H1 (cell line): Measurements from ENCODE around the gene RALY. TPM values are rescaled to one million over a fixed set of nuclear protein-coding genes. Genes with fewer than 3 reads are reported as not detected.

ENCODE experiments used
- CTCF ChIA-PET: fragments of 300-600 bp; sonication (Branson Sonifier 250); formaldehyde crosslinking; loops from one replicate; lab custom pipeline; 2021; ENCODE audit not compliant: partially characterized antibody; lab: Charles Lee
- POLR2A ChIA-PET: fragments of 300-600 bp; sonication (Branson Sonifier 250); formaldehyde crosslinking; loops from one replicate; lab custom pipeline; 2021; ENCODE audit warnings: inconsistent platforms; ENCODE audit not compliant: partially characterized antibody; lab: Charles Lee
- DNase-seq, 2 experiments: peaks; one replicate each; pipeline versions ENCODE4 v3.0.0 to v3.0.0-alpha.2; 2010 to 2022; ENCODE audit warnings: low spot score in 2 of 2, low read depth in 1 of 2, mixed read lengths in 1 of 2
- FAIRE-seq: peaks from 2 replicates; lab custom pipeline; 2011; peaks lifted over from hg19 to GRCh38; lab: Jason Lieb, UNC
- H2AFZ ChIP-seq: 2 replicates; pipeline ENCODE4 v1.8.1; 2012; ENCODE audit warnings: low read length, inconsistent platforms
- H2AK5ac ChIP-seq: 2 replicates; pipeline ENCODE4 v1.6.1; 2013; ENCODE audit warnings: low read depth, low read length
- H2BK120ac ChIP-seq: replicated peaks from 2 replicates; pipeline ENCODE3; 2013; ENCODE audit warnings: low read depth, low read length, inconsistent platforms
- H2BK12ac ChIP-seq: 2 replicates; pipeline ENCODE4 v1.6.1; 2013; ENCODE audit warnings: low read depth, low read length
- H2BK15ac ChIP-seq: 2 replicates; pipeline ENCODE4 v1.6.1; 2013; ENCODE audit warnings: low read length
- H2BK20ac ChIP-seq: 2 replicates; pipeline ENCODE4 v1.6.1; 2013; ENCODE audit warnings: low read length
- H2BK5ac ChIP-seq: 2 replicates; pipeline ENCODE4 v1.6.1; 2013; ENCODE audit warnings: low read depth, low read length
- H3K14ac ChIP-seq: 2 replicates; pipeline ENCODE4 v1.6.1; 2013; ENCODE audit warnings: inconsistent platforms; ENCODE audit not compliant: insufficient read length
- H3K18ac ChIP-seq: 2 replicates; pipeline ENCODE4 v1.6.1; 2013; ENCODE audit warnings: low read length; ENCODE audit errors: extremely low read depth
- H3K23ac ChIP-seq: 2 replicates; pipeline ENCODE4 v1.6.1; 2013; ENCODE audit warnings: inconsistent platforms; ENCODE audit not compliant: insufficient read length
- H3K23me2 ChIP-seq: 2 replicates; pipeline ENCODE4 v1.6.1; 2013; ENCODE audit warnings: low read depth, low read length
- H3K27ac ChIP-seq: 2 replicates; pipeline ENCODE4 v1.6.1; 2011; ENCODE audit warnings: low read depth, low read length, inconsistent platforms
- H3K27me3 ChIP-seq, 4 experiments: replicated peaks in 1 of 4; 1 replicate in 1 of 4; 2 replicates in 3 of 4; pipeline versions ENCODE4 v1.6.1 to v1.8.1; 2011 to 2013; ENCODE audit warnings: low read length in 3 of 4, mild to moderate bottlenecking in 3 of 4, inconsistent platforms in 2 of 4, mixed read lengths in 2 of 4, moderate library complexity in 1 of 4; ENCODE audit not compliant: control insufficient read depth in 3 of 4, insufficient read depth in 3 of 4; ENCODE audit errors: extremely low read depth in 1 of 4
- H3K36me3 ChIP-seq, 4 experiments: 2 replicates each; pipeline versions ENCODE4 v1.6.1 to v1.8.1; 2011 to 2013; ENCODE audit warnings: mild to moderate bottlenecking in 4 of 4, low read length in 3 of 4, moderate library complexity in 2 of 4, control low read depth in 1 of 4, inconsistent platforms in 1 of 4; ENCODE audit not compliant: insufficient read depth in 4 of 4, control insufficient read depth in 2 of 4
- H3K4ac ChIP-seq: replicated peaks from 2 replicates; pipeline ENCODE3; 2013; ENCODE audit warnings: low read length, low read depth, mixed read lengths, inconsistent platforms; ENCODE audit not compliant: insufficient read length
- H3K4me1 ChIP-seq, 4 experiments: replicated peaks in 1 of 4; 1 replicate in 1 of 4; 2 replicates in 3 of 4; pipeline versions ENCODE4 v1.6.1 to v1.8.1; 2011 to 2013; ENCODE audit warnings: low read length in 3 of 4, inconsistent platforms in 2 of 4, mixed read lengths in 1 of 4; ENCODE audit not compliant: insufficient read depth in 4 of 4, control insufficient read depth in 3 of 4
- H3K4me2 ChIP-seq, 2 experiments: 2 replicates each; pipeline versions ENCODE4 v1.6.1 to v1.8.1; 2011 to 2013; ENCODE audit warnings: low read depth in 2 of 2, low read length in 2 of 2, control low read depth in 1 of 2, inconsistent platforms in 1 of 2, mild to moderate bottlenecking in 1 of 2; ENCODE audit not compliant: insufficient read depth in 1 of 2
- H3K4me3 ChIP-seq, 4 experiments: fragments of 200-600, 300-600 bp in 1 of 4; sonication (generic), shearing (Covaris generic), sonication (Bioruptor Twin) in 1 of 4; 2 replicates each; pipeline versions ENCODE4 v1.5.1 to v1.8.1; 2011 to 2016; ENCODE audit warnings: low read length in 4 of 4, low read depth in 3 of 4, control low read depth in 2 of 4, inconsistent platforms in 2 of 4, mild to moderate bottlenecking in 2 of 4, mixed read lengths in 1 of 4, moderate library complexity in 1 of 4; ENCODE audit not compliant: insufficient read depth in 2 of 4; ENCODE audit errors: extremely low read depth in 1 of 4
- H3K56ac ChIP-seq: replicated peaks from 2 replicates; pipeline ENCODE3; 2013; ENCODE audit warnings: low read depth, mild to moderate bottlenecking, mixed read lengths, low read length, inconsistent platforms; ENCODE audit not compliant: insufficient read length
- H3K79me1 ChIP-seq: 2 replicates; pipeline ENCODE4 v1.6.1; 2013; ENCODE audit warnings: low read depth, low read length, control low read depth
- H3K79me2 ChIP-seq, 2 experiments: 2 replicates each; pipeline versions ENCODE4 v1.6.1 to v1.8.1; 2012 to 2013; ENCODE audit warnings: low read length in 2 of 2, mild to moderate bottlenecking in 2 of 2, inconsistent platforms in 1 of 2; ENCODE audit not compliant: insufficient read depth in 2 of 2, control insufficient read depth in 1 of 2
- H3K9ac ChIP-seq, 4 experiments: replicated peaks in 1 of 4; 1 replicate in 1 of 4; 2 replicates in 3 of 4; pipeline versions ENCODE4 v1.6.1 to v1.8.1; 2011 to 2013; ENCODE audit warnings: low read depth in 3 of 4, low read length in 3 of 4, control low read depth in 2 of 4, mild to moderate bottlenecking in 2 of 4, moderate library complexity in 2 of 4, inconsistent platforms in 1 of 4; ENCODE audit errors: extremely low read depth in 1 of 4
- H3K9me3 ChIP-seq, 2 experiments: 2 replicates each; pipeline versions ENCODE4 v1.6.1 to v1.8.1; 2012 to 2013; ENCODE audit warnings: mild to moderate bottlenecking in 2 of 2, moderate library complexity in 2 of 2, control low read depth in 1 of 2, inconsistent platforms in 1 of 2, low read depth in 1 of 2, low read length in 1 of 2, mixed read lengths in 1 of 2; ENCODE audit not compliant: insufficient read depth in 2 of 2
- H4K20me1 ChIP-seq, 2 experiments: replicated peaks in 1 of 2; 2 replicates each; pipeline versions ENCODE3 to v1.8.1; 2011 to 2013; ENCODE audit warnings: inconsistent platforms in 2 of 2, low read length in 2 of 2, mild to moderate bottlenecking in 1 of 2; ENCODE audit not compliant: insufficient read depth in 2 of 2, control insufficient read depth in 1 of 2
- H4K5ac ChIP-seq: 2 replicates; pipeline ENCODE4 v1.6.1; 2013; ENCODE audit warnings: low read length, low read depth, mixed read lengths, inconsistent platforms; ENCODE audit not compliant: insufficient read length
- H4K8ac ChIP-seq: 2 replicates; pipeline ENCODE4 v1.8.0; 2013; ENCODE audit warnings: mild to moderate bottlenecking, moderate library complexity, low read length, inconsistent platforms; ENCODE audit not compliant: insufficient read depth; ENCODE audit errors: extremely low read depth
- H4K91ac ChIP-seq: replicated peaks from 2 replicates; pipeline ENCODE3; 2013; ENCODE audit warnings: low read length, mixed read lengths, inconsistent platforms; ENCODE audit not compliant: insufficient read length
- BRCA1 ChIP-seq: IDR thresholded peaks from 2 replicates; pipeline ENCODE4 v1.6.1; 2012; ENCODE audit warnings: low read depth, low read length, improper control_type of control experiment
- CBX5 ChIP-seq: fragments of 300-800, 300-1000 bp; sonication (generic); IDR thresholded peaks from 2 replicates; pipeline ENCODE4 v1.7.1; 2016; ENCODE audit warnings: antibody characterized with exemption, low read length, low read depth
- CHD1 ChIP-seq: IDR thresholded peaks from 2 replicates; pipeline ENCODE4 v1.6.1; 2012; ENCODE audit warnings: low read depth, low read length, improper control_type of control experiment
- CHD2 ChIP-seq: IDR thresholded peaks from 2 replicates; pipeline ENCODE4 v1.6.1; 2012; ENCODE audit warnings: low read length, improper control_type of control experiment
- CREB1 ChIP-seq: IDR thresholded peaks from 2 replicates; pipeline ENCODE4 v1.6.1; 2012; ENCODE audit warnings: inconsistent platforms
- EZH2 ChIP-seq: fragments of 200-600 bp; sonication (generic); IDR thresholded peaks from 2 replicates; pipeline ENCODE4 v1.7.1; 2012; ENCODE audit warnings: low read depth, mild to moderate bottlenecking, moderate library complexity, low read length, inconsistent platforms; ENCODE audit not compliant: severe bottlenecking
- GTF2F1 ChIP-seq: IDR thresholded peaks from 2 replicates; pipeline ENCODE4 v1.6.1; 2012; ENCODE audit warnings: low read depth, low read length, improper control_type of control experiment, borderline replicate concordance
- KDM4A ChIP-seq: IDR thresholded peaks from one replicate; pipeline ENCODE4 v1.7.1; 2012; ENCODE audit warnings: low read depth, mild to moderate bottlenecking, moderate library complexity, low read length, inconsistent platforms; ENCODE audit not compliant: severe bottlenecking
- RAD21 ChIP-seq, 2 experiments: IDR thresholded peaks in 1 of 2; conservative IDR thresholded peaks in 1 of 2; 2 replicates each; pipeline ENCODE4 v1.6.1; 2011; ENCODE audit warnings: low read depth in 2 of 2, low read length in 2 of 2, improper control_type of control experiment in 1 of 2, inconsistent platforms in 1 of 2, mild to moderate bottlenecking in 1 of 2, moderate library complexity in 1 of 2
- RBBP5 ChIP-seq: IDR thresholded peaks from 2 replicates; pipeline ENCODE4 v1.7.1; 2012; ENCODE audit warnings: low read depth, mild to moderate bottlenecking, inconsistent platforms, low read length, moderate library complexity, borderline replicate concordance
- SIX5 ChIP-seq: IDR thresholded peaks from 2 replicates; pipeline ENCODE4 v1.6.1; 2011; ENCODE audit warnings: mild to moderate bottlenecking, low read depth, low read length
- SUZ12 ChIP-seq: fragments of 200-600 bp; sonication (generic); IDR thresholded peaks from 2 replicates; pipeline ENCODE4 v1.6.1; 2012; ENCODE audit warnings: mild to moderate bottlenecking, inconsistent platforms, low read length, moderate library complexity, mixed read lengths
- TAF7 ChIP-seq: optimal IDR thresholded peaks from 2 replicates; pipeline ENCODE3; 2011; ENCODE audit warnings: low read depth, mild to moderate bottlenecking, inconsistent platforms, low read length, moderate library complexity, borderline replicate concordance
- TEAD4 ChIP-seq: IDR thresholded peaks from 2 replicates; pipeline ENCODE4 v1.6.1; 2012; ENCODE audit warnings: low read depth, low read length, inconsistent platforms, mixed read lengths
- WGBS, 2 experiments: shearing (Covaris generic) in 1 of 2; methylation state at CpG; one replicate each; pipeline versions ENCODE4 v1.1.6 to v1.1.7; 2013 to 2015; ENCODE audit warnings: low lambda C conversion rate in 2 of 2, mixed read lengths in 2 of 2, inconsistent platforms in 1 of 2, low coverage in 1 of 2, missing lambda C conversion rate in 1 of 2; ENCODE audit not compliant: insufficient replicate concordance in 2 of 2, insufficient coverage in 1 of 2, insufficient read length in 1 of 2; ENCODE audit errors: extremely low coverage in 1 of 2, missing lambda C conversion rate in 1 of 2; 5-methylcytosine and 5-hydroxymethylcytosine counted together
- polyA plus RNA-seq, 7 experiments: library from polyadenylated mRNA; depleted of rRNA in 3 of 7; stranded (reverse) in 5 of 7; unstranded in 2 of 7; fragments of >200 nt in 5 of 7; fragments of 200-250 nt in 2 of 7; gene quantifications; 1 replicate in 5 of 7; 2 replicates in 1 of 7; 4 replicates in 1 of 7; pipeline versions ENCODE4 v1.2.1 to v1.2.3, GENCODE V29; 2011 to 2013; ENCODE audit warnings: missing spikeins in 2 of 7, mixed read lengths in 2 of 7
- total RNA-seq: library from RNA; stranded (reverse); fragmentation: NEBNext Ultra II Directional; extraction: Animal tissue kit (Norgen Biotek cat#: 25700); gene quantifications from 2 replicates; pipeline ENCODE4 v1.2.1, GENCODE V29; 2021

Gene RALY
- total and polyA plus RNA-seq, 2 of the 8 experiments (the other 6 are each of a cell fraction or from before 2014, with no cell fraction given): 133 to 148 TPM

DNA sequence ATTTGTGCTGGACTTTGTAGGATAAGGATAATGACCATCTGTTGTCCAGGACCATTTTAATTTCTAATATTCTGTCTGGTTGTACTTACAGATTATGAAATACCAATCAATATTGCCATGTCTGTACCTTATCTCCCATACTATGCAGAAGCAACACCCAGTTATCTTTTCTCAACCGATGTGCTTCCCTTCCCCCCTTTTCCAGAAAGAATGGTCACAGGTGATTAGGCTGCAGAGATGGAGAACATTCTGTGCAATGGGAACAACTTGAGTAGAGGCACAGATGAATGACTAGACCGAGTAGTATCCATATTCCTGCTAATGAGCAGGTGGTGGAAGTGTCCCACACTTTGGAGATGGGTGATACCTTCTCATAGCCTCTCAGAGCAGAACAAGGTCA is 10.5 kb downstream of the RALY start:
- Histone ChIP-seq H4K20me1 (peaks cover 8 to 25% of the 10 kb centered on the region in 2 experiments), H2BK20ac (no peak overlapping the region), H4K5ac (no peak overlapping the region), H3K4ac (no peak overlapping the region), H3K56ac (no peak overlapping the region), H3K4me2 (no peak overlapping the region), H3K27ac (no peak overlapping the region), H3K4me3 (no peak overlapping the region), H3K4me1 (peaks cover 1 to 8% (median 5%) of the 10 kb centered on the region in 4 experiments; a peak in 2 of 7 replicates), H3K9ac (no peak overlapping the region), H2BK12ac (no peak overlapping the region), H2BK120ac (no peak overlapping the region), H3K27me3 (no peaks in the 10 kb centered on the region), H2AK5ac (no peak overlapping the region), H3K14ac (no peak overlapping the region), H2BK5ac (no peak overlapping the region), H4K91ac (no peak overlapping the region), H3K79me1 (peaks cover 10% of the 10 kb centered on the region; the same call in 1 of the 2 replicates), H3K23ac (no peak overlapping the region), H4K8ac (no peak overlapping the region), H3K23me2 (no peaks in the 10 kb centered on the region; the same call in 1 of the 2 replicates), H3K9me3 (no peaks in the 10 kb centered on the region), H2BK15ac (no peak overlapping the region), H2AFZ (no peak overlapping the region), H3K79me2 (peaks cover 9 to 92% of the 10 kb centered on the region in 2 experiments), H3K36me3 (no peaks in the 10 kb centered on the region; a peak in 1 of 8 replicates), H3K18ac (no peak overlapping the region)
- no peak for FAIRE-seq
- CTCF ChIA-PET: interaction anchor here (1.5 kb wide), 1 partner anchor 9 kb away, joined by 4 read pairs; no protein-coding TSS in a partner anchor
- POLR2A ChIA-PET: interaction anchor here (1.3 to 1.9 kb wide), 3 partner anchors 9 to 18 kb away, joined by 3 to 9 read pairs (median 5); partner anchors contain the start of gene RALY
- DNase-seq: no peak
- WGBS, 2 experiments: 94% methylated on average over 2 of the region's 2 CpGs; no CpG with 5 or more reads in 1 of the 2 experiments
- TF ChIP-seq SIX5 (no peak), KDM4A (no peak), GTF2F1 (no peak), EZH2 (no peak), TAF7 (no peak), CHD1 (no peak), TEAD4 (no peak), CHD2 (no peak), RAD21 (IDR thresholded peaks at IDR 0.05 in 1 of 2, conservative IDR thresholded peaks at IDR 0.05 in 1 of 2; ENCODE audit: low read depth in 2 of 2, low read length in 2 of 2) (no peak), BRCA1 (no peak), CBX5 (no peak), CREB1 (no peak), RBBP5 (no peak), SUZ12 (no peak)
